ENCODE results near the gene SCGB1A1.

The SCGB1A1 gene

GRCh38 chr11:62450543-62451240 is 31.9 kb downstream of the SCGB1A1 start:
- DNase-seq, result no peak

GRCh38 chr11:62451241-62451621 is 32.4 kb downstream of the SCGB1A1 start:
- DNase-seq, result no peak

GRCh38 chr11:62452261-62452660 is 33.4 kb downstream of the SCGB1A1 start:
- DNase-seq, result no peak

GRCh38 chr11:62452839-62453468 is 34.1 kb downstream of the SCGB1A1 start:
- no peak for DNase-seq

- no peak for DNase-seq
Measured at GRCh38 chr11:62456630-62457029, 37.8 kb downstream of the SCGB1A1 start.

- DNase-seq, result no peak
Measured at GRCh38 chr11:62457478-62457877, 38.6 kb downstream of the SCGB1A1 start.

GRCh38 chr11:62458212-62459002 is 39.6 kb downstream of the SCGB1A1 start:
- no peak for DNase-seq

- DNase-seq, result no peak
Measured at GRCh38 chr11:62459080-62459479, 40.2 kb downstream of the SCGB1A1 start.

- no peak for DNase-seq
Measured at GRCh38 chr11:62461740-62462507, 43.1 kb downstream of the SCGB1A1 start.

GRCh38 chr11:62462508-62462892 is 43.7 kb downstream of the SCGB1A1 start:
- DNase-seq, result no peak

- DNase-seq, result no peak
Measured at GRCh38 chr11:62463121-62463542, 44.3 kb downstream of the SCGB1A1 start.

- no peak for DNase-seq
Measured at GRCh38 chr11:62464655-62465054, 45.8 kb downstream of the SCGB1A1 start.

- no peak for DNase-seq
Measured at GRCh38 chr11:62466444-62466843, 47.6 kb downstream of the SCGB1A1 start.

- no peak for DNase-seq
Measured at GRCh38 chr11:62468577-62468976, 49.7 kb downstream of the SCGB1A1 start.

- no peak for DNase-seq
Measured at GRCh38 chr11:62471603-62472002, 52.8 kb downstream of the SCGB1A1 start.

GRCh38 chr11:62472063-62472884 is 53.4 kb downstream of the SCGB1A1 start:
- DNase-seq, result no peak

All from central memory CD4-positive, alpha-beta T cell (primary cell).